ENCODE results near the gene SEC14L1.
"Not testable (repeated sequence)": the region's sequence is repeated elsewhere in the genome, so short reads cannot be mapped to it uniquely, and the experiment has no call there.

SEC14L1 gene

GRCh38 chr17:77245162-77245926 lies 104.6 kb downstream of the SEC14L1 start:
- DNase-seq: no peak

DNA sequence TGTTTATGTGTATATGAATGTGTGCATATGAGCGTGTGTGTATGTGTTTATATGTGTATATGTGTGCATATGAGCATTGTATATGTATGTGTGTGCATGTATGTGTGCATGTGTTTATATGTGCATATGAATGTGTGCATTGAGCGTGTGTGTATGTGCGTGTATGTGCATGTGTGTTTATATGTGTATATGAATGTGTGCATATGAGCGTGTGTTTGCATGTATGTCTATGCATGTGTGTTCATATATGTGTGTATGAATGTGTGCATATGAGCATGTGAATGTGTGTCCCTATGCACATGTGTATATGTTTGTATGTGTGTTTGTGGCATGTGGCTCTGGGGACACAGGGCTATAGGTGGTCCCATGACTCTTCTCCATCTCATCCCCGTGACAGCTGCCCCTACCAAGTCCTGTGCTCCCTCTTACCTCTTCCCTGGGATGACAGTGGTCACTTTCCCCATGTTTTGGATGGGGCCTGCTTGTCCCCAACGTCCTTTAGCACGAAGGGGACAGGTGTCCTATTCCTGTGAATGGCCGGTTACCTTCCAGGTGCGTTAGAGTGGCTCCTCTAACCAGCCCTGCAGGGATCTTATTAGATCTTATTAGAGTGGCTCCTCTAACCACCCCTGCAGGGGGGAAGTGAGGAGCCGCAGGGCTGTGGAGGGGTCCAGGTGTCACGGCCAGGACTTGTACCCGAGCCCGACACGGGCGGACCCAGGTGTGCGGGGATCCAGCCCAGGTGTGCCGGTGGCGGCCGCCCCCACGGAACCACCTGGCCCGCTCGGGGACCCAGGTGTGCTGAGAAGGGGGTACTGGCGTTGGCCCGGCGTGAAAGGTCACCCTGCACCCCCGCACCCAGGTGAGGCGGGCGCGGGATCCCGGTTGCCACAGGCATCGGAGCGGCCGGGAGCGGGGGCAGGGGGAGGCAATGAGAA lies 105.6 kb downstream of the SEC14L1 start:
- DNase-seq: no peak

DNA sequence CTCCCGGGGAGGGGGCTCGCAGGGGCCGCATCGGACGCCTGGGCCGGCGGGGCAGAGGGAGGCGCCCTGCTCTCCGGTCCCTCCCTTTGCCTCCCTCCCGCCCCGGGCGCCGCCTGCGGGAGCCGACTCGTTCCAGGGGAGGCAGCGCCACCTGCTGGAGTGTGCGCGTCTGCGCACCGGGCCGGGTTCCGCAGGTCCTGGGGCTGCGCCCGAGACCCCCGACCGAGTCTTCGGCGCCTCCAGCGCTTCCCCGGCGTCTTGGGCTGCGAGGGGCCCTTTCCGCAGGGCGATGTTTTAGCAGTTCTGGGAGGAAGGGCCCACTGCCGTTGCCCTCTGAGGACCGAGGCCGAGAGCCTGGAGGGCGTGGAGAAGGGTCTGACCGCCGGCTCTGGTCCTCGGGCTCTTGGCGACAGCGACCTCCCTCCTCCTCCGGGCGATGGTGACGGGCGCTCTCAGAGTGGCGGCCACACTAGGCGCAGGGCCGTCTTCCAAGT lies 106.3 kb downstream of the SEC14L1 start:
- peak; percentile 68 for DNase-seq

GRCh38 chr17:77247609-77248008 lies 106.8 kb downstream of the SEC14L1 start:
- no peak for DNase-seq

DNA sequence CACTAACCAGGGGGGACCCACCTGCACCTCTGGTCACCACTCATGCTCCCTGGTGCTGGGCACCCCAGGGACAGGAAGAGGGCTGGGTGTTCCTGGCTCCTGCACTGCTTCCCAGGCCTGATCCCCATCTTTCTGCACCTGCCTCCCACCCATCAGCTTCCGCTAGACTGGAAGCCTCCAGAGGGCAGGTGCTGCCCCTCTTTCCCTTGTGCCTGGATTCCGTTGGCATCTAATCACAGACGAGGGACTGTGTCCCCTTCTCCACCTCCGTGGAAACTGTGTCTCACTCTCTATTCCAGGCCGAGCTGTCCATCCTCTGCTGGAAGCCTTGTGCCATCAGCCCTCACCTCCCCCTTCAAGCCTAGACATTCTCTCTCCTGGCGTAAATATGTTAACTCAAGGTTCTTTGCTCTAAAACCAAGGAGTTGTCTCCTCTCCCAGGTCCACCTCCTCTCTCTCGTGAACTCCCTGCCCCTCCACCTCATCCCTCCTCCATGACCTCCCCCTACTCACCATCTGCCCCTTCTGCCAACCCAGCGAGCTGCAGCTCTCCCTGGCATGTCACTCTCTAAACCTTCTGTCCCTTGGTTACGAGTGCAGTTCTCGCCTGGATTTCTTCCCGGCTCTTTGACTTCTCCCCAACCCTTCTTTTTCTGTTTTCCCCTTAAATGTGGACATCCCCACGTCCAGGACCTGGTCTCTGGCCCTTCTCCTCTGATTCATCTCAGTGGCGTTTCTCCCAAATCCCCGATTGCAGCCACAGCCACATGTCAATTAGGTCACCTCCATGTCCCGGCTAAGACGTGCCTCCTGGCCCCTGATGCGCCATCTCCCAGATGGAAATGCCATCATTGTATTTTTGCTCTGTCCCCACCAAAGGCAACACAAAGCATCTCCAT lies 107.7 kb downstream of the SEC14L1 start:
- peak; percentile 19 for DNase-seq

- no peak for DNase-seq
These were observed 110.9 kb downstream of the SEC14L1 start for GRCh38 chr17:77251622-77252183.

GRCh38 chr17:77252306-77252705 lies 111.5 kb downstream of the SEC14L1 start:
- not testable (repeated sequence) for DNase-seq

DNA sequence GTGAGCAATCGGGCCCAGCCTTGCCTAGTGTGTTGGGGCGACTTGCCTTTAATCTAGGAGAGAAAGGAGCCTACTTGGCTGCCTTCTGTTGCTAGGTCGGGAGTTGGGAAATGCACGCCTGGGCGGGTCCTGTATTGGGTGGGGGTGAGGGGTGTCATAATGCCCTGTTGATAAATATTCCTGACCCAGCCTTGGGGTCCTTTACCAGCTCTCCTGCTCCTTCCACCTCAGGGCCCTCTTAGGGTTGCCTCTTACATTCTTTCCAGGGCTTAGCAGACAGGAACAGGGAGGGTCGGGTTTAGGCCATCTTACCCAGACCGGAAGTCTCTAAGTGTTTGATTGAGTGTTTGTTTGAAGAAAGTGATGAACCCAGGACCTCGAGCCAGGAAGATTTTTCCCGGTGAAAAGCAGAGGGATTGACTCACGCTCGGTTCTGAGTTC lies 112.9 kb downstream of the SEC14L1 start:
- DNase-seq: no peak

DNA sequence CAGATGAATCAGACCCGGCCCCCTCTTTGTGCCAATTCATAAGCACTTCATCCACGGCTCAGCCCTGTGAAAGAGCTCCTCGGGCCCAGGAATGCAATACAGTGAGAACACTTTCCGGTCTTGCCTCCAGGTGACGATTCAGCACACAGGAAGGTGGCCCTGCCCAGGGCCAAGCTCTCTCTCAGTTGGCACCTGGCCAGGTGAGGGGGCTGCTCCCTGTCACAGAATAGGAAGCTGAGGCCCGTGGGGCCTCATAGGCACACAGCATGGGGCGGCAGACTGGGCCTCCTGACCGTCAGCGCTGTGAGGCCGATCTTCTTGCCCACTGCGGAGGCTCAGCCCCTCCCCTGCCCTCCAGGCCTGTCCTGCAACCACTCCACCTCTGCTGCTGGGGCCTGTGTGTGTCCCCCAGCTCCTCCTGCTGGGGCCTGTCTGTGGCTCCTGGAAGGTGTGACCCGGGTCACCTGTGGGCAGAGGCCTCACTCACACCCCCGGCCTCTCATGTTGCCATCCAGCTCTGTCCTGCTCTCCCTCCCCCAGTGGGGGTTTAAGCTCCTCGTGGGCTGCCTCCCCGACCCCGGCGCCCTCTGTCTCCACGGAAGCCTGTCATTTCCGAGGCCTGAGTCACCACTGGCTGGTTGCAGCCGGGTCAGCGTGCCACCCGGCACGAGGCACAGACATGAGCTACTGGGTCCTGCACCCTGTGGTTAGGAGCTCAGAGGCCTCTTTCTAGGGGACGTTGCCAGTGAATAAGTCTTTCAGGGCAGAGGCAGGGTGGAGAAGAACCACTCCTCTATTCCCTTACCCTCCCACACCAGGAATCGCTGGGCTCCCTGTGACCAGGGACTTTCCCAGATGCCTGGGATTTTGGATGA lies 114.4 kb downstream of the SEC14L1 start:
- DNase-seq: no peak

DNA sequence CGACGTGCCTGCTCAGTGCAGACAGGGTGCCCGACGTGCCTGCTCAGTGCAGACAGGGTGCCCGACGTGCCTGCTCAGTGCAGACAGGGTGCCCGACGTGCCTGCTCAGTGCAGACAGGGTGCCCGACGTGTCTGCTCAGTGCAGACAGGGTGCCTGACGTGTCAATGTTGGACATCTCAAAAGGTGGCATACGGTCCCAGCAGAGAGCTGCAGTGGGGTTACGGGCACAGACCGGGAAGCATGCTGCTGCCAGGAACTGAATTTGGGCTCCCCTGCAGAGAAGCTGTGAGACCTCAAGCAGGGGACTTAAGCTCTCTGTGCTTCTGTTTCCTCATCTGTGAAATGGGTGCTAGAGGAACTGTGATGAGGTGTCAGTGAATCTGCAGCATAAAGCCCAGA lies 115.2 kb downstream of the SEC14L1 start:
- not testable (repeated sequence) for DNase-seq

DNA sequence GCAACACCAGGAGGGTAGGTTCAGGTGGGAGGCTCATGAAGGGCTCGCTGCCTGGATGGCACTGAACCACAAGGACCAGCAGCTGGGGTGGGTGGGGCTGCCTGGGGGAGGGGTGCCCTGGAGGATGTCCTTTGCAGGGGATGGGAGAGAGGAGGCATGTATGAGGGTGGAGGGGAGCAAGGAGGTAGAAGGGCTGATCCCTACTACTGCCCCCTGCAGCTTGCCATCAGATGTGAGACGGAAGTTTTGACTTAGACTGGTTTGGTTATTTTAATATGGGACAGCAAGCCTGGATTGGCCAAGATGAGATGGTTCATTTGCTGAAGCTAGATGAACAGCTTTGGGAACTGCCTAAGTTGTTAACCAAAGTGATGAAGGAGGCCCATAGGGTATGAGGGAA lies 115.9 kb downstream of the SEC14L1 start:
- DNase-seq: no peak

DNA sequence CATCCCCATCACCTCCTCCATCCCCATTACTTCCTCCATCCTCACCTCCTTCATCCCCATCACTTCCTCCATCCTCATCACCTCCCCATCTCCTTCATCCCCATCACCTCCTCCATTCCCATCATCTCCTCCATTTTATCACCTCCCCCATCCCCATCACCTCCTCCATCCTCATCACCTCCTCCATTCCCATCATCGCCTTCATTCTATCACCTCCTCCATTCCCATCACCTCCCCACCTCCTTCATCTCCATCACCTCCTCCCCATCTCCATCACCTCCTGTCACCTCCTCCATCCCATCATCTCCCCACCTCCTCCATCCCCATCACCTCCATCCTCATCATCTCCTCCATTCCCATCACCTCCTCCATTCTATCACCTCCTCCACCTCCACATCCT lies 116.4 kb downstream of the SEC14L1 start:
- no peak for DNase-seq

DNA sequence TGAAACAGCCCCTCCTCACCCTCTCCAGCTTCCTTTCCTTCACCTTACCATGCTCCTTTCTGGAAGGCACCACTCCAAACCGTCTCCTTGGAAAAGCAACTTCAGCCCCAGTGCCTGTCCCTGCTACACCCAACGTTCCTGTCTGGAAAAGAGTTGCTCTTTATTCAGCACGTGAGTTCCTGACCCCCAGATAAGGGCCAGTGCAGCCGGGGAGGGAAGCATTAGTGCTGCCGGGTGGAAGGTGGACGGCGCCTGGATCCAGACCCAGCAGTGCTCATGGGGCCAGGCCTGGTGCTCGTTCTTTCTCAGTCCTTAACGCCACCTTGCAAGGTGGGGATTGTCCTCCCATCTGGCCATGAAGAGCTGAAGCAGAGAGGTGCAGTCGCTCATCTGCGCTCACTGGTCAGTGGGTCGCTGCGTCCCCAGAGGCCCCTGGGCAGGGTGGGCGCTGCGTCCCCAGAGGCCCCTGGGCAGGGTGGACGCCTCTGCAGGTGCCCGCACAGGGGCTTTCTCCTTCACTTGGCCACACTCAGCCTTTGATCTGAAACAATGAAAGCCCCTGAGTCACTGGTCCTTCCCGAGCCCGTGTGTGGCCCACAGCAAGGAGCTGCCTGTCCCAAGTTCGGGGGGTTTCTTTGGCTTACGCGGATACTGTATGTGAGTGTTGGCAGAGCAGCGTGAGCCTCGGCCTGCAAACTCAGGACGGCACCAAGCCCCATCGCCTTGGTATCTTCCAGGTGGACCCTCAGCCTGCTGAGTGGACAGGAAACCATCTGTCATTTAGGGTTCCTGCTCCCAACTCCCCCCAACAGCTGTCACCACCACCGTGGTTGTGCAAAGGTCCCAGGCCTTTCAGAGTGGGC lies 117.1 kb downstream of the SEC14L1 start:
- no peak for DNase-seq

DNA sequence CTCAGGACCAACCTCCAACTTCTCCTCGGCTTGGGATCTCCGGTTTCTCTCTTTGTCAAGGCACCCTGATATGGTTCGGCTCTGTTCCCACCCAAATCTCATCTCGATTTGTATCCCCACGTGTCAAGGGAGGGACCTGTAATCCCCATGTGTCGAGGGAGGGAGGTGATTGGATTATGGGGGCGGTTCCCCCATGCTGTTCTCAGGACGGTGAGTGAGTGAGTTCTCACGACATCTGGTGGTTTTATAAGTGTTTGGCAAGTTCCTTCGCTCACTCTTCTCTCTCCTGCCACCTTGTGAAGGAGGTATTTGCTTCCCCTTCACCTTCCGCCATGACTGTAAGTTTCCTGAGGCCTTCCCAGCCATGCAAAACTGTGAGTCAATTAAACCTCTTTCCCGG lies 117.9 kb downstream of the SEC14L1 start:
- DNase-seq: no peak

DNA sequence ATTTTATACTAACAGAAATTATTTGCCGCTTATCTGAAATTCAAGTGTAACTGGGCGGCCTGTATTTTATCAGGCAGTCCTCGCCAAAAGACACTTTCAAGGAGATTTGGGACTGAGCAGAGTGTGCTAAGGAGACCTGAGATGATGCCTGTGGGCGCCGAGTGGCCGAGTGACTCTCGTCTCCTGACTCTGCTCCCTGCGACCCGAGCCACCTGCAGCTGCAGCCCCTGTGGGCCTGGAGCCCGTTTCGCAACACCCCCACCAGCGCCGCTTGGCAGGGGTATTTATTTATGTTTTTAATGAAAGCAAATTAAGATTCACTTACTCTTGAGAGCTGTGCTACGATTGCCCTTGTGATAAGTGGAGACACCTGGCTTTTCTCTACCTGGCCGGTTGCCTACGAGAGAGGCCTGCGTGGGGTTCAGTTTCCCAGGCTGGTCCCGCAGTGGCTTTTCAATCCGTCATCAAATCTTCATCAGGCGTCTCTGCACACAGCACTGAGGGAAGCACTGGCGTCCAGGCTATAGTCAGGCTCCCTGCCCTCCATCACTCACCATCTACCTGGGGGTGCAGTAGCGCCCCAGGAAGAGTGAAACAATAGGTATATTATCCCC lies 124.0 kb downstream of the SEC14L1 start:
- peak; percentile 49 for DNase-seq

DNA sequence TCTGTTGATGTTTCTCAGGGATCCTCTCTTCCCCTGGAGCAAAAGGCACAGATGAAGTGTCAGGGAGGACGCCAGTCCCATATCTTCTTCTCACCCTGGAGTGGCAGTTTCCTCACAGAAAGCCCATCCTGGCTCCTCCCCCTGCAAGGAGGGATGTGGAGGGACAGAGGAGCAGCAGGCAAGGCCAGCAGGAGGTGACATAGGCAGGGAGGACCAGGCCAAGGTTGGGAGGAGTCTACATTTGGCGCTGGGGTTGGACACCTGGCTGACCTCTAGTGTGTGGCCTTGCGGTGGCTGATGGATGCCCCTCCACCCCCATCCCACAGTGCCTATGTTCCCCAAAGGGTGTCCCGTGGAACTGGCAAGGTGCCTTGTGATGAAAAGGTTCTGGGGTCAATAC lies 125.4 kb downstream of the SEC14L1 start:
- DNase-seq: no peak

All from NCI-H2171 treated with DMSO at 0.1 percent for 48 hours (cell line).